Muscle of leg (tissue), 11 donors: ENCODE results near the gene C11orf91. TPM values are rescaled to one million over a fixed set of nuclear protein-coding genes. Genes with fewer than 3 reads are reported as not detected.

Experiments
- DNase-seq: peaks from one replicate; pipeline ENCODE4 v3.0.0; 2013
- H3K27ac ChIP-seq: one replicate; pipeline ENCODE4 v1.5.1; 2013; ENCODE audit warnings: mild to moderate bottlenecking, low read length, control low read depth
- H3K27me3 ChIP-seq: one replicate; pipeline ENCODE4 v1.6.1; 2013; ENCODE audit warnings: low read length; ENCODE audit not compliant: control insufficient read depth, insufficient read depth
- H3K36me3 ChIP-seq: one replicate; pipeline ENCODE4 v1.6.1; 2013; ENCODE audit warnings: low read length; ENCODE audit not compliant: control insufficient read depth, insufficient read depth
- H3K4me1 ChIP-seq: one replicate; pipeline ENCODE4 v1.6.1; 2013; ENCODE audit warnings: low read length; ENCODE audit not compliant: control insufficient read depth, insufficient read depth
- H3K4me3 ChIP-seq: one replicate; pipeline ENCODE4 v1.5.1; 2013; ENCODE audit warnings: low read length, control low read depth
- H3K9me3 ChIP-seq: replicated peaks from 2 replicates; pipeline ENCODE4 v1.6.1; 2013; ENCODE audit warnings: low read depth, low read length; ENCODE audit not compliant: control insufficient read depth
- WGBS: methylation state at CpG from one replicate; pipeline ENCODE4 v1.1.5; 2013; ENCODE audit warnings: missing lambda C conversion rate; ENCODE audit not compliant: insufficient coverage; 5-methylcytosine and 5-hydroxymethylcytosine counted together
- polyA plus RNA-seq, 8 donors: library from polyadenylated mRNA; unstranded; fragments of 120-200 nt; gene quantifications; one replicate each; pipeline versions ENCODE4 v1.2.1 to v1.2.3, GENCODE V29; 2013; ENCODE audit warnings: inconsistent platforms in 1 of 8, low replicate concordance in 1 of 8; ENCODE audit not compliant: insufficient read length in 8 of 8, insufficient read depth in 1 of 8
- total RNA-seq: library from RNA; stranded (reverse); fragments of 120-200 nt; gene quantifications from one replicate; pipeline ENCODE4 v1.2.4, GENCODE V29; 2013

Gene C11orf91
- total and polyA plus RNA-seq, 9 donors: not detected

GRCh38 chr11:33722590-33723234 lies 22.1 kb upstream of the C11orf91 start:
- Histone ChIP-seq H3K9me3 (no peaks in the 10 kb centered on the region), H3K27me3 (no peaks in the 10 kb centered on the region), H3K36me3 (peaks cover 24% of the 10 kb centered on the region), H3K27ac (peak overlapping the region; percentile 89), H3K4me3 (no peak overlapping the region), H3K4me1 (peaks cover 49% of the 10 kb centered on the region)
- 89% methylated on average over 1 of the region's 2 CpGs for WGBS
- DNase-seq: no peak

GRCh38 chr11:33721984-33722383 lies 21.4 kb upstream of the C11orf91 start:
- Histone ChIP-seq H3K36me3 (peaks cover 31% of the 10 kb centered on the region), H3K9me3 (no peaks in the 10 kb centered on the region), H3K27ac (peak overlapping the region; percentile 89), H3K4me1 (peaks cover 49% of the 10 kb centered on the region), H3K4me3 (no peak overlapping the region), H3K27me3 (no peaks in the 10 kb centered on the region)
- DNase-seq: no peak
- 86% methylated on average over 5 of the region's 5 CpGs for WGBS

DNA sequence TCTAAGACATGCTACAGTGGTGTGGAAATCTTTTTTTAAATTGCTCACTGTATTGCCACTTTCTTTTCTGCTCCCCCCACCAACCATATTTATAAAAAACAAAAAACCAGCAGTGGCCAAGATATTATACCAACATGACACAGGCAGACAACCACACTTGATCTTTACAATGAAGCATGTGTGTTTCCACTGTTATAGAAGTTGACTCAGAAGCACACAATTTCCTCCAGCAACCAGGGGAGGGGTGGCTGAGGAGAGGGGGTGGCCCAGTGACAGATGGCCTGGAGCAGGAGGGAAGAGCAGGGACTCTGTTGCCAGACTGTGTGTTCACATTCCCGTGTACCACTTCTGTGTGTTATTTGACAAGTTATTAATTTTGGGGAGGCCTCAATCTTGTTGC lies 20.8 kb upstream of the C11orf91 start:
- peak overlapping the region; percentile 89 for H3K27ac ChIP-seq
- peak; percentile 64 for DNase-seq
- H3K4me1 ChIP-seq: peaks cover 49% of the 10 kb centered on the region
- no peaks in the 10 kb centered on the region for H3K27me3 ChIP-seq
- peaks cover 36% of the 10 kb centered on the region for H3K36me3 ChIP-seq
- H3K9me3 ChIP-seq: no peaks in the 10 kb centered on the region
- WGBS: no CpG with 5 or more reads among the region's 1 CpG
- no peak overlapping the region for H3K4me3 ChIP-seq

GRCh38 chr11:33719587-33719986 lies 19.0 kb upstream of the C11orf91 start:
- Histone ChIP-seq H3K27ac (no peak overlapping the region), H3K36me3 (peaks cover 48% of the 10 kb centered on the region), H3K4me1 (peaks cover 46% of the 10 kb centered on the region), H3K4me3 (no peak overlapping the region), H3K27me3 (no peaks in the 10 kb centered on the region), H3K9me3 (no peaks in the 10 kb centered on the region)
- WGBS: 83% methylated on average over 3 of the region's 5 CpGs
- no peak for DNase-seq

- Histone ChIP-seq H3K27ac (peak overlapping the region; percentile 32), H3K27me3 (no peaks in the 10 kb centered on the region), H3K4me1 (peaks cover 35% of the 10 kb centered on the region), H3K36me3 (peaks cover 53% of the 10 kb centered on the region), H3K4me3 (no peak overlapping the region), H3K9me3 (no peaks in the 10 kb centered on the region)
- WGBS: 60% methylated on average over 1 of the region's 2 CpGs
- peak; percentile 63 for DNase-seq
These were observed 17.8 kb upstream of the C11orf91 start for GRCh38 chr11:33718440-33718839.

- H3K36me3 ChIP-seq: peaks cover 54% of the 10 kb centered on the region
These were observed 15.6 kb upstream of the C11orf91 start for GRCh38 chr11:33716243-33716642.

GRCh38 chr11:33713856-33714398 lies 13.3 kb upstream of the C11orf91 start:
- Histone ChIP-seq H3K9me3 (no peaks in the 10 kb centered on the region), H3K4me3 (no peak overlapping the region), H3K27ac (no peak overlapping the region), H3K27me3 (no peaks in the 10 kb centered on the region), H3K36me3 (peaks cover 50% of the 10 kb centered on the region), H3K4me1 (peaks cover under 1% of the 10 kb centered on the region)
- DNase-seq: no peak
- no CpG with 5 or more reads among the region's 4 CpGs for WGBS

More at GRCh38 chr11:33716243-33716642, 15.6 kb upstream of the C11orf91 start:
- Histone ChIP-seq H3K9me3 (no peaks in the 10 kb centered on the region), H3K27ac (no peak overlapping the region), H3K4me1 (peaks cover 15% of the 10 kb centered on the region), H3K27me3 (no peaks in the 10 kb centered on the region), H3K4me3 (no peak overlapping the region)
- no CpG with 5 or more reads among the region's 2 CpGs for whole genome bisulfite sequencing
- DNase-seq: no peak

- no peak overlapping the region for H3K4me3 ChIP-seq
- no peak for DNase-seq
- H3K27ac ChIP-seq: no peak overlapping the region
- no peaks in the 10 kb centered on the region for H3K9me3 ChIP-seq
- 83% methylated on average over 1 of the region's 5 CpGs for WGBS
- no peaks in the 10 kb centered on the region for H3K4me1 ChIP-seq
- no peaks in the 10 kb centered on the region for H3K27me3 ChIP-seq
- H3K36me3 ChIP-seq: peaks cover 48% of the 10 kb centered on the region
These were observed 12.7 kb upstream of the C11orf91 start for GRCh38 chr11:33713151-33713855.

DNA sequence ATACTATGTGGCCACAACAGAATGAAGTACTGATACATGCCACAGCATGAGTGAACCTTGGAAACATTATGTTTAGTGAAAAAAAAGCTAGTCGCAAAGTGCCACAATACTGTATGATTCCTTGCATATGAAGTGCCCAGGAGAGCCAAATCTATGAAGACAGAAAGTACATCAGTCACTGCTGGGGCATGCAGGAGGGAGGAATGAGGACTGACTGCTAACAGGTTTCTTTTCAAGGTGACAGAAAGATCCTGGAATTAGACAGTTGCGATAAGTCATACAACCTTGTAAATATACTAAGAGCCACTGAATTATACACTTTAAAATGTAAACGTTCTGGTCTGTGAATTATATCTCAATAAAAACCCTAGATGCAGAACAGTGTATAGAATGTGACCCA lies 11.8 kb upstream of the C11orf91 start:
- Histone ChIP-seq H3K4me1 (peaks cover under 1% of the 10 kb centered on the region), H3K27me3 (no peaks in the 10 kb centered on the region), H3K27ac (no peak overlapping the region), H3K4me3 (no peak overlapping the region), H3K9me3 (no peaks in the 10 kb centered on the region), H3K36me3 (peaks cover 51% of the 10 kb centered on the region)
- 100% methylated on average over 1 of the region's 3 CpGs for WGBS
- DNase-seq: no peak

DNA sequence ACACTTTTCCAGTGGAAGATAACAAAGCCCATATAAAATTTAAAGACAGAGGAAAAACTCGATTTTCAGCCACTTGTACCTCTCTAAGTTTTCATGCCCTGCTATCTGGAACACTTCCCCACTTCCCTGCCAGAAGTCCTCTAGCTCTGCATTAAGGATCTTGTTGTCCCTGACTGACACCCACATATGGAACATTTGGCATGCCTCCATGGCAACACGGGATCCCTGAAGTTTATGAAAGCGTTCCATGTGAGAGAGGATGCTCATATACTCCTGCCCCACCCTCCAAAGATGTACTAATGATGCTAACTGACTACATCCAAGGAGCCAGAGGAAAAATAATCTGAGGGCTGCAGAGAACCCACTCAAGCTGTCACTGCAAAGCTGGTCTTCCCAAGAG lies 8.8 kb upstream of the C11orf91 start:
- peak; percentile 70 for DNase-seq
- H3K36me3 ChIP-seq: peaks cover 31% of the 10 kb centered on the region
- no peaks in the 10 kb centered on the region for H3K9me3 ChIP-seq
- no peaks in the 10 kb centered on the region for H3K27me3 ChIP-seq
- no CpG with 5 or more reads among the region's 3 CpGs for WGBS
- H3K4me1 ChIP-seq: peaks cover 8% of the 10 kb centered on the region
- H3K27ac ChIP-seq: no peak overlapping the region
- H3K4me3 ChIP-seq: no peak overlapping the region
